K562 (cell line): ENCODE measurements around the gene ARID3C. TPM values are rescaled to one million over a fixed set of nuclear protein-coding genes. Genes with fewer than 3 reads are reported as not detected.
A peak's percentile ranks its signal among the peaks of the same experiment; 100 is the strongest.

Source experiments
- CBFA2T2 ChIP-seq: fragments of 450-650 bp; conservative IDR thresholded peaks from 2 replicates; pipeline ENCODE4 v1.6.1; 2017; ENCODE audit warnings: mild to moderate bottlenecking
- CTBP1 ChIP-seq: fragments of 450-650 bp; IDR thresholded peaks from 2 replicates; pipeline ENCODE4 v1.6.1; 2016; ENCODE audit warnings: borderline replicate concordance
- CXXC5 ChIP-seq: fragments of 250-450 bp; sonication (Bioruptor Pico); IDR thresholded peaks from 2 replicates; pipeline ENCODE4 v1.8.0; 2022; ENCODE audit warnings: inconsistent platforms, mild to moderate bottlenecking, moderate library complexity
- KAT2B ChIP-seq: IDR thresholded peaks from one replicate; pipeline ENCODE4 v1.6.1; 2012; ENCODE audit warnings: low read depth, mild to moderate bottlenecking, control low read depth, inconsistent platforms, low read length, moderate library complexity
- MYC ChIP-seq, 2 experiments: fragments of 250-450 bp in 1 of 2; sonication (Bioruptor Pico) in 1 of 2; IDR thresholded peaks; 2 replicates each; pipeline versions ENCODE4 v1.5.1 to v1.6.1; 2012 to 2021; ENCODE audit warnings: low read depth in 2 of 2, borderline replicate concordance in 1 of 2, improper control_type of control experiment in 1 of 2, low read length in 1 of 2, mild to moderate bottlenecking in 1 of 2, moderate library complexity in 1 of 2
- PHF20 ChIP-seq: fragments of 450-650 bp; IDR thresholded peaks from 2 replicates; pipeline ENCODE4 v1.6.1; 2018; ENCODE audit not compliant: partially characterized antibody
- POLR3A ChIP-seq: IDR thresholded peaks from 2 replicates; pipeline ENCODE4 v1.6.1; 2011; ENCODE audit warnings: borderline replicate concordance, mild to moderate bottlenecking, moderate library complexity; ENCODE audit not compliant: insufficient read length, insufficient read depth; ENCODE audit errors: extremely low read depth
- RAD21 ChIP-seq, 2 experiments: fragments of 250-450 bp in 1 of 2; fragments of 450-650 bp in 1 of 2; sonication (Bioruptor Pico) in 1 of 2; formaldehyde crosslinking in 1 of 2; IDR thresholded peaks in 1 of 2; conservative IDR thresholded peaks in 1 of 2; 2 replicates each; pipeline versions ENCODE4 v1.4.0 to v1.8.0; 2020 to 2022; ENCODE audit warnings: mild to moderate bottlenecking in 2 of 2, moderate library complexity in 1 of 2
- RB1 ChIP-seq: fragments of 450-650 bp; IDR thresholded peaks from 2 replicates; pipeline ENCODE4 v1.6.1; 2017; ENCODE audit warnings: low read depth, mild to moderate bottlenecking
- RCOR1 ChIP-seq, 2 experiments: IDR thresholded peaks; 2 replicates each; pipeline ENCODE4 v1.6.1; 2012; ENCODE audit warnings: low read depth in 2 of 2, low read length in 2 of 2, borderline replicate concordance in 1 of 2, improper control_type of control experiment in 1 of 2
- SETDB1 ChIP-seq: IDR thresholded peaks from one replicate; pipeline ENCODE4 v1.6.1; 2012; ENCODE audit warnings: low read length, control low read depth, inconsistent platforms
- SMC3 ChIP-seq: conservative IDR thresholded peaks from 2 replicates; pipeline ENCODE4 v1.6.1; 2011; ENCODE audit warnings: low read depth, low read length, improper control_type of control experiment; ENCODE audit not compliant: insufficient read depth
- STAT5A ChIP-seq: IDR thresholded peaks from 2 replicates; pipeline ENCODE4 v1.6.1; 2012; ENCODE audit warnings: low read length, inconsistent platforms, borderline replicate concordance
- TARDBP ChIP-seq: fragments of 450-650 bp; IDR thresholded peaks from 2 replicates; pipeline ENCODE4 v1.6.1; 2016
- ZBTB7A ChIP-seq: IDR thresholded peaks from 2 replicates; pipeline ENCODE4 v1.6.1; 2011; ENCODE audit warnings: low read depth, mild to moderate bottlenecking, low read length, moderate library complexity, borderline replicate concordance; ENCODE audit not compliant: control insufficient read depth
- ZFPM2 ChIP-seq: fragments of 250-450 bp; sonication (Bioruptor Pico); IDR thresholded peaks from 2 replicates; pipeline ENCODE4 v1.5.1; 2022; ENCODE audit warnings: mild to moderate bottlenecking
- polyA plus RNA-seq, 8 experiments: library from polyadenylated mRNA; depleted of rRNA in 4 of 8; stranded (reverse) in 5 of 8; unstranded in 3 of 8; fragments of >200 nt; fragmentation: Nextera tagmentation in 2 of 8; fragmentation: Illumina TruSeq in 1 of 8; extraction: Ambion mirVana in 2 of 8; extraction: Trizol in 1 of 8; gene quantifications; 2 replicates each; pipeline versions ENCODE4 v1.2.1 to v1.2.3, GENCODE V29; 2011 to 2014; ENCODE audit warnings: inconsistent platforms in 1 of 8, missing spikeins in 1 of 8
- total RNA-seq, 7 experiments: library from RNA; depleted of rRNA in 6 of 7; stranded (reverse); fragments of >200 nt in 6 of 7; fragmentation: Illumina TruSeq in 2 of 7; extraction: Trizol in 2 of 7; gene quantifications; 2 replicates each; pipeline versions ENCODE4 v1.2.1 to v1.2.3, GENCODE V29; 2011 to 2021; ENCODE audit warnings: low replicate concordance in 1 of 7
- TF ChIP-seq, protein P1 (sequence below): IDR thresholded peaks from 2 replicates; pipeline ENCODE4 v1.6.1; 2011; ENCODE audit warnings: borderline replicate concordance, low read depth, mild to moderate bottlenecking, moderate library complexity, low read length; ENCODE audit not compliant: insufficient read depth, poor library complexity, severe bottlenecking
- TF ChIP-seq, protein P2 (sequence below): sonication (generic); formaldehyde crosslinking; IDR thresholded peaks from 2 replicates; pipeline ENCODE4 v1.8.0; 2022; ENCODE audit warnings: missing genetic modification reagents, mild to moderate bottlenecking, moderate library complexity, borderline replicate concordance
- TF ChIP-seq, protein P3 (sequence below): fragments of 450-650 bp; formaldehyde crosslinking; IDR thresholded peaks from 2 replicates; pipeline ENCODE4 v1.4.0; 2020; ENCODE audit warnings: mild to moderate bottlenecking, moderate library complexity
- TF ChIP-seq, protein P4 (sequence below), 3 experiments: IDR thresholded peaks in 2 of 3; conservative IDR thresholded peaks in 1 of 3; 2 replicates each; pipeline ENCODE4 v1.5.1; 2011 to 2012; ENCODE audit warnings: low read length in 3 of 3, mild to moderate bottlenecking in 3 of 3, control low read depth in 2 of 3, improper control_type of control experiment in 1 of 3, inconsistent platforms in 1 of 3, low read depth in 1 of 3, mixed read lengths in 1 of 3, moderate library complexity in 1 of 3; ENCODE audit not compliant: insufficient read depth in 2 of 3

Gene ARID3C
- total and polyA plus RNA-seq, 9 of the 15 experiments (the other 6 are each of a cell fraction or from before 2014, with no cell fraction given), result not detected

DNA sequence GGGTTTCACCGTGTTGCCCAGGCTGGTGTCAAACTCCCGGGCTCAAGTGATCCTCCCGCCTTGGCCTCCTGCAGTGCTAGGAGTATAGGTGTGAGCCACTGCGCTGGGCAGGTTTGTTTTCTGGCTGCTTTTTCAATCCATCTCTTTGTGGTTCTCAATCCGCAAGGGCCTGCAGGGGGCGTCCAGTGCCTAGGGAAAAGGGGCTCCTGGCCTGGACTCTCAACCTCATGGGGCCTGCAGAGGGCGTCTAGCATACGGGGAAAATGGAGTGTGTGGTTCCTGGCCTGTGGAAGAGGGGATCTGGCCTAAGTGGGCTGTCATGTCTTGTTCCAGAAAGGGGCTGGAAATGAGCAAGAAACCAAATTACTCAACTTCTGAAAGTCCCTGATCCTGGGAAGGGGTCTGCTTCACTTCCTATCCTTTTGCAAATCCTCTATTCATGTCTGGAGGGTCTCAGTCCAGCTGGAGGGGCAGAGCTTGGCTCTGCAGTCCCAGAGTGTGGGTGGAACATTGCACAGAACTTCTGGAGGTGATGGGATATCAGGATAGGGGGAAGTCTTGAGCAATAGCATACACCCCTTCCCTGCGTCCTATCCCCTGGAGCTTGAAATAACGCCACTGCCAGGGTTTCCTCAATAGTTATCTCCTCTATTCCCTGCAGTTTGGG lies 46.3 kb upstream of the ARID3C start (continued):
- TF ChIP-seq, protein P1, sequence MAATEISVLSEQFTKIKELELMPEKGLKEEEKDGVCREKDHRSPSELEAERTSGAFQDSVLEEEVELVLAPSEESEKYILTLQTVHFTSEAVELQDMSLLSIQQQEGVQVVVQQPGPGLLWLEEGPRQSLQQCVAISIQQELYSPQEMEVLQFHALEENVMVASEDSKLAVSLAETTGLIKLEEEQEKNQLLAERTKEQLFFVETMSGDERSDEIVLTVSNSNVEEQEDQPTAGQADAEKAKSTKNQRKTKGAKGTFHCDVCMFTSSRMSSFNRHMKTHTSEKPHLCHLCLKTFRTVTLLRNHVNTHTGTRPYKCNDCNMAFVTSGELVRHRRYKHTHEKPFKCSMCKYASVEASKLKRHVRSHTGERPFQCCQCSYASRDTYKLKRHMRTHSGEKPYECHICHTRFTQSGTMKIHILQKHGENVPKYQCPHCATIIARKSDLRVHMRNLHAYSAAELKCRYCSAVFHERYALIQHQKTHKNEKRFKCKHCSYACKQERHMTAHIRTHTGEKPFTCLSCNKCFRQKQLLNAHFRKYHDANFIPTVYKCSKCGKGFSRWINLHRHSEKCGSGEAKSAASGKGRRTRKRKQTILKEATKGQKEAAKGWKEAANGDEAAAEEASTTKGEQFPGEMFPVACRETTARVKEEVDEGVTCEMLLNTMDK, result peak; percentile 98
- TF ChIP-seq CBFA2T2 (no peak), SETDB1 (no peak), RB1 (peak; percentile 72; the same call in 1 of the 2 replicates), KAT2B (peak; percentile 88), TARDBP (no peak), CTBP1 (0 out of 2 replicates have a peak, but pooled peaks have one; percentile 17), STAT5A (no peak), RCOR1 (IDR thresholded peaks at IDR 0.05; ENCODE audit: borderline replicate concordance in 1 of 2, low read depth in 2 of 2, low read length in 2 of 2) (0 out of 4 replicates have a peak, but pooled peaks of 1 of the 2 experiments have one; percentile 30), MYC (IDR thresholded peaks at IDR 0.05; ENCODE audit: low read depth, low read length) (peak; percentile 44; the same call in 1 of the 2 replicates), MYC (CRISPR knock-in tag; IDR thresholded peaks at IDR 0.05; ENCODE audit: borderline replicate concordance, low read depth) (no peak), PHF20 (peak; percentile 23), ZBTB7A (peak; percentile 42; the same call in 1 of the 2 replicates), CXXC5 (0 out of 2 replicates have a peak, but pooled peaks have one; percentile 23), SMC3 (peak; percentile 64), RAD21 (CRISPR knock-in tag; conservative IDR thresholded peaks at IDR 0.05 in 1 of 2, IDR thresholded peaks at IDR 0.05 in 1 of 2) (peak; percentile 48 to 76), ZFPM2 (CRISPR knock-in tag) (no peak), POLR3A (no peak)
- TF ChIP-seq, protein P2, sequence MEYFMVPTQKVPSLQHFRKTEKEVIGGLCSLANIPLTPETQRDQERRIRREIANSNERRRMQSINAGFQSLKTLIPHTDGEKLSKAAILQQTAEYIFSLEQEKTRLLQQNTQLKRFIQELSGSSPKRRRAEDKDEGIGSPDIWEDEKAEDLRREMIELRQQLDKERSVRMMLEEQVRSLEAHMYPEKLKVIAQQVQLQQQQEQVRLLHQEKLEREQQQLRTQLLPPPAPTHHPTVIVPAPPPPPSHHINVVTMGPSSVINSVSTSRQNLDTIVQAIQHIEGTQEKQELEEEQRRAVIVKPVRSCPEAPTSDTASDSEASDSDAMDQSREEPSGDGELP (CRISPR knock-in tag), result peak; percentile 34; the same call in 1 of the 2 replicates
- TF ChIP-seq, protein P3, sequence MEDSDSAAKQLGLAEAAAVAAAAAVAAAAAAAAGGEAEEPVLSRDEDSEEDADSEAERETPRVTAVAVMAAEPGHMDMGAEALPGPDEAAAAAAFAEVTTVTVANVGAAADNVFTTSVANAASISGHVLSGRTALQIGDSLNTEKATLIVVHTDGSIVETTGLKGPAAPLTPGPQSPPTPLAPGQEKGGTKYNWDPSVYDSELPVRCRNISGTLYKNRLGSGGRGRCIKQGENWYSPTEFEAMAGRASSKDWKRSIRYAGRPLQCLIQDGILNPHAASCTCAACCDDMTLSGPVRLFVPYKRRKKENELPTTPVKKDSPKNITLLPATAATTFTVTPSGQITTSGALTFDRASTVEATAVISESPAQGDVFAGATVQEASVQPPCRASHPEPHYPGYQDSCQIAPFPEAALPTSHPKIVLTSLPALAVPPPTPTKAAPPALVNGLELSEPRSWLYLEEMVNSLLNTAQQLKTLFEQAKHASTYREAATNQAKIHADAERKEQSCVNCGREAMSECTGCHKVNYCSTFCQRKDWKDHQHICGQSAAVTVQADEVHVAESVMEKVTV (CRISPR knock-in tag), result 0 out of 2 replicates have a peak, but pooled peaks have one; percentile 20
- TF ChIP-seq, protein P4, sequence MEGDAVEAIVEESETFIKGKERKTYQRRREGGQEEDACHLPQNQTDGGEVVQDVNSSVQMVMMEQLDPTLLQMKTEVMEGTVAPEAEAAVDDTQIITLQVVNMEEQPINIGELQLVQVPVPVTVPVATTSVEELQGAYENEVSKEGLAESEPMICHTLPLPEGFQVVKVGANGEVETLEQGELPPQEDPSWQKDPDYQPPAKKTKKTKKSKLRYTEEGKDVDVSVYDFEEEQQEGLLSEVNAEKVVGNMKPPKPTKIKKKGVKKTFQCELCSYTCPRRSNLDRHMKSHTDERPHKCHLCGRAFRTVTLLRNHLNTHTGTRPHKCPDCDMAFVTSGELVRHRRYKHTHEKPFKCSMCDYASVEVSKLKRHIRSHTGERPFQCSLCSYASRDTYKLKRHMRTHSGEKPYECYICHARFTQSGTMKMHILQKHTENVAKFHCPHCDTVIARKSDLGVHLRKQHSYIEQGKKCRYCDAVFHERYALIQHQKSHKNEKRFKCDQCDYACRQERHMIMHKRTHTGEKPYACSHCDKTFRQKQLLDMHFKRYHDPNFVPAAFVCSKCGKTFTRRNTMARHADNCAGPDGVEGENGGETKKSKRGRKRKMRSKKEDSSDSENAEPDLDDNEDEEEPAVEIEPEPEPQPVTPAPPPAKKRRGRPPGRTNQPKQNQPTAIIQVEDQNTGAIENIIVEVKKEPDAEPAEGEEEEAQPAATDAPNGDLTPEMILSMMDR (IDR thresholded peaks at IDR 0.05 in 2 of 3, conservative IDR thresholded peaks at IDR 0.05 in 1 of 3; ENCODE audit: insufficient read depth in 2 of 3, low read depth in 1 of 3, low read length in 3 of 3), result peak; percentile 85 to 99 (median 99)
